ENCODE results near the gene MED17. TPM values are rescaled to one million over a fixed set of nuclear protein-coding genes. Genes with fewer than 3 reads are reported as not detected.
"Not testable (repeated sequence)": the region's sequence is repeated elsewhere in the genome, so short reads cannot be mapped to it uniquely, and the experiment has no call there.

MED17 gene
- total RNA-seq, 1 donor from 2014 or later: 40.0 TPM

DNA sequence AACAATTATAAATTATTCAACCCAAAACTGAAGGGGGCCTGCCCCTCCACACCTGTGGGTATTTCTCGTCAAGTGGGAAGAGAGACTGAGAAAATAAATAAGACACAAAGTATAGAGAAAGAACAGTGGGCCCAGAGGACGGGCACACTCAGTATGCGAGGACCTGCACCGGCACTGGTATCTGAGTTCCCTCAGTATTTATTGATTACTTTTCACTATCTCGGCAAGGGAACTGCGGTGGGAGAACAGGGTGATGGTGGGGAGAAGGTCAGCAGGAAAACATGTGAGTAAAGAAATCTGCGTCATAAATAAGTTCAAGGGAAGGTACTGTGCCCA is 39.4 kb upstream of the MED17 start:
- Histone ChIP-seq H3K9ac (ENCODE audit: low read length) (peak overlapping the region; percentile 28), H4K20me1 (ENCODE audit: insufficient read depth, low read length) (peaks cover 6% of the 10 kb centered on the region), H3K4me3 (ENCODE audit: insufficient read depth, low read depth, low read length) (no peak overlapping the region), H3K27me3 (ENCODE audit: insufficient read depth, low read length) (no peaks in the 10 kb centered on the region), H2AFZ (ENCODE audit: low read depth, low read length) (no peak overlapping the region), H3K9me3 (ENCODE audit: insufficient read depth, low read depth, low read length) (no peaks in the 10 kb centered on the region), H3K4me1 (ENCODE audit: insufficient read depth, low read length) (no peaks in the 10 kb centered on the region), H3K27ac (ENCODE audit: low read depth, low read length) (no peak overlapping the region), H3K79me2 (ENCODE audit: insufficient read depth, low read length) (peaks cover 30% of the 10 kb centered on the region), H3K36me3 (ENCODE audit: insufficient read depth, low read length) (no peaks in the 10 kb centered on the region), H3K4me2 (ENCODE audit: low read length) (peak overlapping the region; percentile 51)
- DNase-seq (ENCODE audit: low read depth): no peak
- Mint-ChIP-seq H3K27me3 (ENCODE audit: low read depth, unreplicated experiment) (no peaks in the 10 kb centered on the region), H3K36me3 (ENCODE audit: low read depth, unreplicated experiment) (peaks cover 6% of the 10 kb centered on the region), H3K4me1 (ENCODE audit: low read depth, unreplicated experiment) (peaks cover 7% of the 10 kb centered on the region), H3K9me3 (ENCODE audit: unreplicated experiment) (no peaks in the 10 kb centered on the region), H3K4me3 (ENCODE audit: unreplicated experiment) (peak overlapping the region; percentile 36), H3K27ac (ENCODE audit: unreplicated experiment) (peak overlapping the region; percentile 29)
- TF ChIP-seq EZH2 (IDR thresholded peaks at IDR 0.05; ENCODE audit: insufficient read depth, low read length): no peak
- TF ChIP-seq, protein P1, sequence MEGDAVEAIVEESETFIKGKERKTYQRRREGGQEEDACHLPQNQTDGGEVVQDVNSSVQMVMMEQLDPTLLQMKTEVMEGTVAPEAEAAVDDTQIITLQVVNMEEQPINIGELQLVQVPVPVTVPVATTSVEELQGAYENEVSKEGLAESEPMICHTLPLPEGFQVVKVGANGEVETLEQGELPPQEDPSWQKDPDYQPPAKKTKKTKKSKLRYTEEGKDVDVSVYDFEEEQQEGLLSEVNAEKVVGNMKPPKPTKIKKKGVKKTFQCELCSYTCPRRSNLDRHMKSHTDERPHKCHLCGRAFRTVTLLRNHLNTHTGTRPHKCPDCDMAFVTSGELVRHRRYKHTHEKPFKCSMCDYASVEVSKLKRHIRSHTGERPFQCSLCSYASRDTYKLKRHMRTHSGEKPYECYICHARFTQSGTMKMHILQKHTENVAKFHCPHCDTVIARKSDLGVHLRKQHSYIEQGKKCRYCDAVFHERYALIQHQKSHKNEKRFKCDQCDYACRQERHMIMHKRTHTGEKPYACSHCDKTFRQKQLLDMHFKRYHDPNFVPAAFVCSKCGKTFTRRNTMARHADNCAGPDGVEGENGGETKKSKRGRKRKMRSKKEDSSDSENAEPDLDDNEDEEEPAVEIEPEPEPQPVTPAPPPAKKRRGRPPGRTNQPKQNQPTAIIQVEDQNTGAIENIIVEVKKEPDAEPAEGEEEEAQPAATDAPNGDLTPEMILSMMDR (IDR thresholded peaks at IDR 0.05; ENCODE audit: insufficient read depth, low read depth, low read length): no peak
- no peak for FAIRE-seq

DNA sequence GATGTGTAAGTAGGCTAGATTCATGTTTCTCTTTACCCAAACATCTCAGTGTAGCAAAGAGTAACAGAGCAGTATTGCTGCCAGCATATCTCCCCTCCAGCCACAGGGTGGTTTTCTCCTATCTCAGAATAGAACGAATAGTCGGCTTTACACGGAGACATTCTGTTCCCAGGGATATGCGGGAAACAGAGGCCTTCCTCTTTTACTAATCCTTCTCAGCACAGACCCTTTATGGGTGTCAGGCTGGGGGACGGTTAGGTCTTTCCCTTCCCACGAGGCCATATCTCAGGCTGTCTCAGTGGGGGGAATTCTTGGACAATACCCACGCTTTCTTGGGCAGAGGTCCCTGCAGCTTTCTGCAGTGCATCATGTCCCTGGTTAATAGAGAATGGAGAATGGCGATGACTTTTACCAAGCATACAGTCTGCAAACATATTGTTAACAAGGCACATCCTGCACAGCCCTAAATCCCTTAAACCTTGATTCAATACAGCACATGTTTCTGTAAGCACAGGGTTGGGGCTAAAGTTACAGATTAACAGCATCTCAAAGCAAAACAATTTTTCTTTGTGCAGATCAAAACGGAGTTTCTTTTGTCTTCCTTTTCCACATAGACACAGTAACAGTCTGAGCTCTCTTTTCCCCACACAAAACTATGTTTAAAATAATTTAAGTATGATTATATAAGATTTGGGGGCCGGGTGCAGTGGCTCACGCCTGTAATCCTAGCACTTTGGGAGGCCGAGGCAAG is 38.9 kb upstream of the MED17 start:
- Mint-ChIP-seq H3K27ac (ENCODE audit: unreplicated experiment) (peak overlapping the region; percentile 29), H3K4me3 (ENCODE audit: unreplicated experiment) (peak overlapping the region; percentile 36)
- not testable (repeated sequence) for H3K36me3 Mint-ChIP-seq (ENCODE audit: low read depth, unreplicated experiment); H3K36me3 ChIP-seq (ENCODE audit: insufficient read depth, low read length); H3K27me3 ChIP-seq (ENCODE audit: insufficient read depth, low read length); H3K4me3 ChIP-seq (ENCODE audit: insufficient read depth, low read depth, low read length); H3K4me1 Mint-ChIP-seq (ENCODE audit: low read depth, unreplicated experiment); H3K9me3 ChIP-seq (ENCODE audit: insufficient read depth, low read depth, low read length); H3K9me3 Mint-ChIP-seq (ENCODE audit: unreplicated experiment); H4K20me1 ChIP-seq (ENCODE audit: insufficient read depth, low read length); H3K27me3 Mint-ChIP-seq (ENCODE audit: low read depth, unreplicated experiment); H3K4me1 ChIP-seq (ENCODE audit: insufficient read depth, low read length); FAIRE-seq; H3K27ac ChIP-seq (ENCODE audit: low read depth, low read length); H2AFZ ChIP-seq (ENCODE audit: low read depth, low read length)
- Histone ChIP-seq H3K9ac (ENCODE audit: low read length) (peak overlapping the region; percentile 28), H3K79me2 (ENCODE audit: insufficient read depth, low read length) (peaks cover 24% of the 10 kb centered on the region), H3K4me2 (ENCODE audit: low read length) (peak overlapping the region; percentile 51)
- peak; percentile 35 for DNase-seq (ENCODE audit: low read depth)

DNA sequence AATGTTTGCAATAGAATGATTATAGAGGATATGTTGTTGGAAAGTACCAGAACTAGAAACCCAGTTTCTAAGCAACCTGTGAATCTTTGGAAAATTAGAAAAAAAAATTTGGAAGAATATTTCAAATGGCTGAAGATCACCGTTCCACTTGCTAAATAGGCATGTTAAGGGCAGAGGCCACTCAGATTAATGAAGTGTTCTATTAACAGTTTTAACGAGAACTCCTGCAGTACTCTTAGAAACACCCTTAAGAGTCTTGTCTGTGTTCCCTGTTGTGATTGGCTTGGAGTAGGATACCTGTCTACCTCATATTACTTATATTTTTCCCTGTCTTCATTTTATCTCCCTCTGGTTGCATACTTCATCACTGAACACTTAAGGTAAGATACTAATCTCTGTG is 38.0 kb upstream of the MED17 start:
- H3K27ac Mint-ChIP-seq (ENCODE audit: unreplicated experiment): no peak overlapping the region
- H3K79me2 ChIP-seq (ENCODE audit: insufficient read depth, low read length): peaks cover 15% of the 10 kb centered on the region
- H3K27ac ChIP-seq (ENCODE audit: low read depth, low read length): no peak overlapping the region
- H3K4me1 Mint-ChIP-seq (ENCODE audit: low read depth, unreplicated experiment): peaks cover 7% of the 10 kb centered on the region
- FAIRE-seq (no peak), DNase-seq (ENCODE audit: low read depth) (no peak)
- no peak overlapping the region for H3K4me3 ChIP-seq (ENCODE audit: insufficient read depth, low read depth, low read length)
- TF ChIP-seq EZH2 (IDR thresholded peaks at IDR 0.05; ENCODE audit: insufficient read depth, low read length): no peak
- TF ChIP-seq, protein P1 (IDR thresholded peaks at IDR 0.05; ENCODE audit: insufficient read depth, low read depth, low read length): no peak
- H3K9me3 Mint-ChIP-seq (ENCODE audit: unreplicated experiment): no peaks in the 10 kb centered on the region
- H3K27me3 Mint-ChIP-seq (ENCODE audit: low read depth, unreplicated experiment): no peaks in the 10 kb centered on the region
- no peaks in the 10 kb centered on the region for H3K36me3 Mint-ChIP-seq (ENCODE audit: low read depth, unreplicated experiment)
- H3K9ac ChIP-seq (ENCODE audit: low read length): no peak overlapping the region
- no peak overlapping the region for H3K4me2 ChIP-seq (ENCODE audit: low read length)
- H3K4me1 ChIP-seq (ENCODE audit: insufficient read depth, low read length): no peaks in the 10 kb centered on the region
- no peaks in the 10 kb centered on the region for H3K27me3 ChIP-seq (ENCODE audit: insufficient read depth, low read length)
- no peaks in the 10 kb centered on the region for H4K20me1 ChIP-seq (ENCODE audit: insufficient read depth, low read length)
- no peak overlapping the region for H3K4me3 Mint-ChIP-seq (ENCODE audit: unreplicated experiment)
- no peaks in the 10 kb centered on the region for H3K9me3 ChIP-seq (ENCODE audit: insufficient read depth, low read depth, low read length)
- H2AFZ ChIP-seq (ENCODE audit: low read depth, low read length): no peak overlapping the region
- H3K36me3 ChIP-seq (ENCODE audit: insufficient read depth, low read length): no peaks in the 10 kb centered on the region

All from astrocyte (in vitro differentiated cells and primary cell).